HepG2 (cell line): ENCODE measurements around the gene ACSF3. TPM values are rescaled to one million over a fixed set of nuclear protein-coding genes. Genes with fewer than 3 reads are reported as not detected.

Experiments
- AKAP8 ChIP-seq: sonication (generic); formaldehyde crosslinking; IDR thresholded peaks from 2 replicates; pipeline ENCODE4 v1.5.1; 2020; ENCODE audit warnings: mild to moderate bottlenecking, missing genetic modification reagents
- ATF5 ChIP-seq: sonication (generic); formaldehyde crosslinking; IDR thresholded peaks from 2 replicates; pipeline ENCODE4 v1.4.0; 2020; ENCODE audit warnings: mild to moderate bottlenecking, low read depth, missing genetic modification reagents
- BORCS8-MEF2B ChIP-seq: sonication (generic); formaldehyde crosslinking; IDR thresholded peaks from 2 replicates; pipeline ENCODE4 v1.8.0; 2022; ENCODE audit warnings: mild to moderate bottlenecking, missing genetic modification reagents
- CENPX ChIP-seq: sonication (generic); formaldehyde crosslinking; IDR thresholded peaks from 2 replicates; pipeline ENCODE4 v1.9.0; 2021; ENCODE audit warnings: mild to moderate bottlenecking, missing genetic modification reagents, moderate library complexity
- FOXC1 ChIP-seq: sonication (generic); formaldehyde crosslinking; IDR thresholded peaks from 2 replicates; pipeline ENCODE4 v1.8.0; 2022; ENCODE audit warnings: mild to moderate bottlenecking, missing genetic modification reagents, borderline replicate concordance
- GABPB1 ChIP-seq: IDR thresholded peaks from 2 replicates; pipeline ENCODE4 v1.6.1; 2016; ENCODE audit warnings: mild to moderate bottlenecking, missing genetic modification reagents, moderate library complexity, missing compliant biosample characterization
- HMG20A ChIP-seq: IDR thresholded peaks from 2 replicates; pipeline ENCODE4 v1.6.1; 2016; ENCODE audit warnings: borderline replicate concordance
- HNF4G ChIP-seq, 2 experiments: sonication (generic) in 1 of 2; formaldehyde crosslinking in 1 of 2; IDR thresholded peaks; 2 replicates each; pipeline versions ENCODE4 v1.4.0 to v1.6.1; 2011 to 2020; ENCODE audit warnings: borderline replicate concordance in 2 of 2, low read depth in 2 of 2, mild to moderate bottlenecking in 2 of 2, low read length in 1 of 2, missing genetic modification reagents in 1 of 2, moderate library complexity in 1 of 2
- HOMEZ ChIP-seq: IDR thresholded peaks from 2 replicates; pipeline ENCODE4 v1.6.1; 2016; ENCODE audit warnings: low read depth
- MAF1 ChIP-seq: sonication (generic); formaldehyde crosslinking; IDR thresholded peaks from 2 replicates; pipeline ENCODE4 v1.5.0; 2020; ENCODE audit warnings: missing genetic modification reagents, borderline replicate concordance
- MXD3 ChIP-seq: IDR thresholded peaks from 2 replicates; pipeline ENCODE4 v1.6.1; 2016; ENCODE audit warnings: mild to moderate bottlenecking, missing biosample characterization, missing genetic modification reagents
- TOPORS ChIP-seq: sonication (generic); formaldehyde crosslinking; IDR thresholded peaks from 2 replicates; pipeline ENCODE4 v1.8.0; 2023; ENCODE audit warnings: mild to moderate bottlenecking, missing genetic modification reagents
- ZFP36 ChIP-seq: fragments of 150-350 bp; IDR thresholded peaks from 2 replicates; pipeline ENCODE4 v1.6.1; 2018; ENCODE audit warnings: borderline replicate concordance, low read length, low read depth; ENCODE audit not compliant: partially characterized antibody
- ZNF337 ChIP-seq: sonication (generic); formaldehyde crosslinking; IDR thresholded peaks from 2 replicates; pipeline ENCODE4 v1.5.1; 2020; ENCODE audit warnings: missing genetic modification reagents, low read depth, mild to moderate bottlenecking, borderline replicate concordance
- ZNF644 ChIP-seq: IDR thresholded peaks from 2 replicates; pipeline ENCODE4 v1.6.1; 2016; ENCODE audit warnings: low read depth
- ZNF773 ChIP-seq: sonication (generic); formaldehyde crosslinking; IDR thresholded peaks from 2 replicates; pipeline ENCODE4 v1.4.0; 2020; ENCODE audit warnings: missing genetic modification reagents, borderline replicate concordance
- polyA plus RNA-seq, 8 experiments: library from polyadenylated mRNA; depleted of rRNA in 3 of 8; stranded (reverse) in 7 of 8; unstranded in 1 of 8; fragments of >200 nt; fragmentation: Illumina TruSeq in 4 of 8; extraction: Trizol in 4 of 8; gene quantifications; 2 replicates each; pipeline versions ENCODE4 v1.2.1 to v1.2.3, GENCODE V29; 2011 to 2016; ENCODE audit warnings: low read depth in 4 of 8, missing spikeins in 1 of 8, mixed read lengths in 1 of 8; ENCODE audit not compliant: insufficient read depth in 1 of 8
- total RNA-seq, 5 experiments: library from RNA; depleted of rRNA; stranded (reverse); fragments of >200 nt; fragmentation: Illumina TruSeq; extraction: Trizol; gene quantifications; 2 replicates each; pipeline ENCODE4 v1.2.3, GENCODE V29; 2016; ENCODE audit warnings: low read depth in 1 of 5
- TF ChIP-seq, protein P1 (sequence below): sonication (generic); formaldehyde crosslinking; IDR thresholded peaks from 2 replicates; pipeline ENCODE4 v1.8.0; 2023; ENCODE audit warnings: mild to moderate bottlenecking, missing genetic modification reagents
- TF ChIP-seq, protein P2 (sequence below): sonication (generic); formaldehyde crosslinking; IDR thresholded peaks from 2 replicates; pipeline ENCODE4 v1.4.0; 2020; ENCODE audit warnings: missing genetic modification reagents
- TF ChIP-seq, protein P3 (sequence below), 2 experiments: sonication (generic) in 1 of 2; formaldehyde crosslinking in 1 of 2; IDR thresholded peaks; 2 replicates each; pipeline versions ENCODE4 v1.4.0 to v1.6.1; 2018 to 2020; ENCODE audit warnings: missing genetic modification reagents in 2 of 2, borderline replicate concordance in 1 of 2, low read depth in 1 of 2, mild to moderate bottlenecking in 1 of 2, missing biosample characterization in 1 of 2

Gene ACSF3
- total and polyA plus RNA-seq, 2 of the 13 experiments (the other 11 are each of a cell fraction or from before 2014, with no cell fraction given) = 14.9 to 30.6 TPM

DNA sequence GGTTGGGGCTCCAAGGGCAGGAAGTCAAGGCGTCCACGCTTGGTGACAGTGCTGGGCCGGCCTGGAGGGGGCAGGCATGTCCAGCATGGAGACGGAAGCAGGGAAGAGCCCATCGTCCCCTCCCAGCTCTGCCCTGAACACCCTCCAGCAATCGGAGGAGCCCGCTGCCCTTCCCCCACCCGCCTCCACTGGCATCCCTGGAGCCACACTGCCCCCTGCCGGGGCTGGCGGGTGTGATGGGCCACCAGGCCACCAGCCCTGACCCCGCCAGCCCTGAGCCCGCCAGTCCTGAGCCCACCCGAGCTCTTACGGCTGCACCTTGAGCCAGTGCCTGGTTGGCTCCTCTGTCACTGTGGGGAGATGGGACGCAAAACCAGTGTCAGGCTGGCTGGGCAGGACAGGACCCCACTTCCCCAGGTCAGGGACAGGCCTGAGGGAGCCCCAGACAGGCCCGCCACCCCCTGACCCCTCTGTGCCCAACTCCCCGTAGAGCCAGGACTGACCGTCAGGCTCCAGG, 73.8 kb downstream of the ACSF3 start (continued):
- TF ChIP-seq ZNF644 (CRISPR knock-in tag) (0 out of 2 replicates have a peak, but pooled peaks have one; percentile 16), ZNF773 (no peak), HMG20A (CRISPR knock-in tag) (peak; percentile 52; the same call in 1 of the 2 replicates), MAF1 (CRISPR knock-in tag) (peak; percentile 64; the same call in 1 of the 2 replicates), BORCS8-MEF2B (CRISPR knock-in tag) (peak; percentile 93; the same call in 1 of the 2 replicates), AKAP8 (peak; percentile 66; the same call in 1 of the 2 replicates), ZFP36 (no peak), ZNF337 (CRISPR knock-in tag) (no peak), FOXC1 (CRISPR knock-in tag) (peak; percentile 87), ATF5 (CRISPR knock-in tag) (no peak), TOPORS (CRISPR knock-in tag) (peak; percentile 95), CENPX (CRISPR knock-in tag) (no peak), MXD3 (CRISPR knock-in tag) (peak; percentile 67; the same call in 1 of the 2 replicates), GABPB1 (CRISPR knock-in tag) (peak; percentile 85), HNF4G (IDR thresholded peaks at IDR 0.05; ENCODE audit: borderline replicate concordance, low read depth, low read length) (peak; percentile 52; the same call in 1 of the 2 replicates), HNF4G (CRISPR knock-in tag; IDR thresholded peaks at IDR 0.05; ENCODE audit: borderline replicate concordance, low read depth) (peak; percentile 80; the same call in 1 of the 2 replicates), HOMEZ (CRISPR knock-in tag) (peak; percentile 60; the same call in 1 of the 2 replicates)
- TF ChIP-seq, protein P1, sequence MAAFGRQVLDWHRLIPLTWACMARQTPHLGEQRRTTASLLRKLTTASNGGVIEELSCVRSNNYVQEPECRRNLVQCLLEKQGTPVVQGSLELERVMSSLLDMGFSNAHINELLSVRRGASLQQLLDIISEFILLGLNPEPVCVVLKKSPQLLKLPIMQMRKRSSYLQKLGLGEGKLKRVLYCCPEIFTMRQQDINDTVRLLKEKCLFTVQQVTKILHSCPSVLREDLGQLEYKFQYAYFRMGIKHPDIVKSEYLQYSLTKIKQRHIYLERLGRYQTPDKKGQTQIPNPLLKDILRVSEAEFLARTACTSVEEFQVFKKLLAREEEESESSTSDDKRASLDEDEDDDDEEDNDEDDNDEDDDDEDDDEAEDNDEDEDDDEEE (CRISPR knock-in tag) = no peak
- TF ChIP-seq, protein P2, sequence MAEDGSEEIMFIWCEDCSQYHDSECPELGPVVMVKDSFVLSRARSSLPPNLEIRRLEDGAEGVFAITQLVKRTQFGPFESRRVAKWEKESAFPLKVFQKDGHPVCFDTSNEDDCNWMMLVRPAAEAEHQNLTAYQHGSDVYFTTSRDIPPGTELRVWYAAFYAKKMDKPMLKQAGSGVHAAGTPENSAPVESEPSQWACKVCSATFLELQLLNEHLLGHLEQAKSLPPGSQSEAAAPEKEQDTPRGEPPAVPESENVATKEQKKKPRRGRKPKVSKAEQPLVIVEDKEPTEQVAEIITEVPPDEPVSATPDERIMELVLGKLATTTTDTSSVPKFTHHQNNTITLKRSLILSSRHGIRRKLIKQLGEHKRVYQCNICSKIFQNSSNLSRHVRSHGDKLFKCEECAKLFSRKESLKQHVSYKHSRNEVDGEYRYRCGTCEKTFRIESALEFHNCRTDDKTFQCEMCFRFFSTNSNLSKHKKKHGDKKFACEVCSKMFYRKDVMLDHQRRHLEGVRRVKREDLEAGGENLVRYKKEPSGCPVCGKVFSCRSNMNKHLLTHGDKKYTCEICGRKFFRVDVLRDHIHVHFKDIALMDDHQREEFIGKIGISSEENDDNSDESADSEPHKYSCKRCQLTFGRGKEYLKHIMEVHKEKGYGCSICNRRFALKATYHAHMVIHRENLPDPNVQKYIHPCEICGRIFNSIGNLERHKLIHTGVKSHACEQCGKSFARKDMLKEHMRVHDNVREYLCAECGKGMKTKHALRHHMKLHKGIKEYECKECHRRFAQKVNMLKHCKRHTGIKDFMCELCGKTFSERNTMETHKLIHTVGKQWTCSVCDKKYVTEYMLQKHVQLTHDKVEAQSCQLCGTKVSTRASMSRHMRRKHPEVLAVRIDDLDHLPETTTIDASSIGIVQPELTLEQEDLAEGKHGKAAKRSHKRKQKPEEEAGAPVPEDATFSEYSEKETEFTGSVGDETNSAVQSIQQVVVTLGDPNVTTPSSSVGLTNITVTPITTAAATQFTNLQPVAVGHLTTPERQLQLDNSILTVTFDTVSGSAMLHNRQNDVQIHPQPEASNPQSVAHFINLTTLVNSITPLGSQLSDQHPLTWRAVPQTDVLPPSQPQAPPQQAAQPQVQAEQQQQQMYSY (CRISPR knock-in tag) = no peak
- TF ChIP-seq, protein P3, sequence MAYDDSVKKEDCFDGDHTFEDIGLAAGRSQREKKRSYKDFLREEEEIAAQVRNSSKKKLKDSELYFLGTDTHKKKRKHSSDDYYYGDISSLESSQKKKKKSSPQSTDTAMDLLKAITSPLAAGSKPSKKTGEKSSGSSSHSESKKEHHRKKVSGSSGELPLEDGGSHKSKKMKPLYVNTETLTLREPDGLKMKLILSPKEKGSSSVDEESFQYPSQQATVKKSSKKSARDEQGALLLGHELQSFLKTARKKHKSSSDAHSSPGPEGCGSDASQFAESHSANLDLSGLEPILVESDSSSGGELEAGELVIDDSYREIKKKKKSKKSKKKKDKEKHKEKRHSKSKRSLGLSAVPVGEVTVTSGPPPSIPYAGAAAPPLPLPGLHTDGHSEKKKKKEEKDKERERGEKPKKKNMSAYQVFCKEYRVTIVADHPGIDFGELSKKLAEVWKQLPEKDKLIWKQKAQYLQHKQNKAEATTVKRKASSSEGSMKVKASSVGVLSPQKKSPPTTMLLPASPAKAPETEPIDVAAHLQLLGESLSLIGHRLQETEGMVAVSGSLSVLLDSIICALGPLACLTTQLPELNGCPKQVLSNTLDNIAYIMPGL (CRISPR knock-in tag; IDR thresholded peaks at IDR 0.05; ENCODE audit: borderline replicate concordance in 1 of 2, low read depth in 1 of 2) = peak; percentile 97 to 98
